ENCODE results near the gene NOS1AP. TPM values are rescaled to one million over a fixed set of nuclear protein-coding genes. Genes with fewer than 3 reads are reported as not detected.
A peak's percentile ranks its signal among the peaks of the same experiment; 100 is the strongest.

Gene NOS1AP
- total and polyA plus RNA-seq, 9 of the 15 experiments (the other 6 are each of a cell fraction or from before 2014, with no cell fraction given), result 0.07 to 1.5 (median 0.22) TPM

DNA sequence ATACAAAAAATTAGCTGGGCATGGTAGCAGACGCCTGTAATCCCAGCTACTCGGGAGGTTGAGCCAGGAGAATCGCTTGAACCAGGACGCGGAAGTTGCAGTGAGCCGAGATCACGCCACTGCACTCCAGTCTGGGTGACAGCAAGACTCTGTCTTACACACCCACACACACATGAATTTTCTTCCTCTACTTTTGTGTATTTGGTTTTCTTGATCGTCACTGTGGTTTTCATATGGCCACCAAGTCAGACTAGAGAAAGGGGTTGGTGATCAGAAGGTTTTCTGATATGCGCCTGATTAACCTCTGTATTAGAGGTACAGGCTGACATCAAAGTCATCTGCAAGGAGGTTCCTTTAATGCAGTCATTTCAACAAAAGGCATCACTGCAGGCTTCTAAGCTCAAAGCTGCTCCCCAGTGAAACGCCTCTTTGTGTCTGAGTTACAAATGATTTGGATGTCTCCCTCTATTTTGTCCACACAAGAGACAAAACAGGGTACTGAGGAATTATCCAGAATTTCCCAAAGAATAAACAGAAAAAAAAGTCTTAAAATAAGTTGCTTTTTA, 331.4 kb downstream of the NOS1AP start:
- ChIA-PET POLR2A (no interaction called here), CTCF (ENCODE audit: low intra/inter-chr PET ratio) (no interaction called here)
- Histone ChIP-seq H3K9me3 (replicated peaks; ENCODE audit: control insufficient read depth, insufficient read depth, low read depth, low read length) (no peaks in the 10 kb centered on the region), H3K4me3 (no peak overlapping the region), H3K27me3 (ENCODE audit: control insufficient read depth in 2 of 2, insufficient read depth in 2 of 2, low read length in 2 of 2) (no peaks in the 10 kb centered on the region), H3K79me2 (ENCODE audit: control insufficient read depth, insufficient read depth, low read length) (no peaks in the 10 kb centered on the region), H3K9ac (ENCODE audit: insufficient read depth in 1 of 2, low read depth in 2 of 2, low read length in 2 of 2) (no peak overlapping the region), H3K27ac (ENCODE audit: extremely low read depth, low read depth, low read length) (no peak overlapping the region), H3K36me3 (ENCODE audit: control insufficient read depth, insufficient read depth, low read length) (no peaks in the 10 kb centered on the region), H3K4me1 (replicated peaks in 1 of 2; ENCODE audit: control insufficient read depth in 2 of 2, insufficient read depth in 2 of 2, low read length in 2 of 2) (peaks cover 11 to 40% of the 10 kb centered on the region in 2 experiments; a peak in 3 of 5 replicates), H3K4me2 (ENCODE audit: insufficient read depth, low read length) (no peak overlapping the region), H3K9me1 (ENCODE audit: control insufficient read depth, insufficient read depth, low read length) (no peaks in the 10 kb centered on the region), H2AFZ (ENCODE audit: low read depth, low read length) (peak overlapping the region; percentile 30), H4K20me1 (replicated peaks; ENCODE audit: control insufficient read depth, insufficient read depth, low read length) (no peaks in the 10 kb centered on the region)
- ATAC-seq (no peak), DNase-seq (ENCODE audit: extremely low read depth in 1 of 4, low spot score in 3 of 4) (no peak), FAIRE-seq (no peak)
- in situ Hi-C loops (cut with MboI) (no loop called here), intact Hi-C loops (cut with micrococcal nuclease) (no loop called here)
- WGBS (ENCODE audit: insufficient coverage, low coverage, missing lambda C conversion rate), result 77% methylated on average over 10 of the region's 10 CpGs
- TF ChIP-seq ZNF589 (CRISPR knock-in tag; IDR thresholded peaks at IDR 0.05; ENCODE audit: low read depth) (no peak), ZNF583 (CRISPR knock-in tag; IDR thresholded peaks at IDR 0.05) (no peak), ZNF780A (CRISPR knock-in tag; IDR thresholded peaks at IDR 0.05) (no peak), ZKSCAN3 (CRISPR knock-in tag; IDR thresholded peaks at IDR 0.05) (no peak), KLF6 (CRISPR knock-in tag; IDR thresholded peaks at IDR 0.05; ENCODE audit: borderline replicate concordance) (no peak), ZNF184 (CRISPR knock-in tag; IDR thresholded peaks at IDR 0.05) (no peak), WHSC1 (IDR thresholded peaks at IDR 0.05; ENCODE audit: low read length) (no peak), SAFB (IDR thresholded peaks at IDR 0.05; ENCODE audit: borderline replicate concordance, low read depth, low read length) (no peak), RAD21 (CRISPR knock-in tag; conservative IDR thresholded peaks at IDR 0.05 in 1 of 2, IDR thresholded peaks at IDR 0.05 in 1 of 2) (no peak)
- TF ChIP-seq, protein P1, sequence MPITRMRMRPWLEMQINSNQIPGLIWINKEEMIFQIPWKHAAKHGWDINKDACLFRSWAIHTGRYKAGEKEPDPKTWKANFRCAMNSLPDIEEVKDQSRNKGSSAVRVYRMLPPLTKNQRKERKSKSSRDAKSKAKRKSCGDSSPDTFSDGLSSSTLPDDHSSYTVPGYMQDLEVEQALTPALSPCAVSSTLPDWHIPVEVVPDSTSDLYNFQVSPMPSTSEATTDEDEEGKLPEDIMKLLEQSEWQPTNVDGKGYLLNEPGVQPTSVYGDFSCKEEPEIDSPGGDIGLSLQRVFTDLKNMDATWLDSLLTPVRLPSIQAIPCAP (CRISPR knock-in tag; IDR thresholded peaks at IDR 0.05; ENCODE audit: borderline replicate concordance), result no peak
- BruUV-seq (replicated peaks), result no TSS peak
